GM10847 (cell line): Measurements from ENCODE around the gene AQP12A.

ENCODE experiments used
- POLR2A ChIP-seq: IDR thresholded peaks from 2 replicates; pipeline ENCODE4 v1.6.1; 2011; ENCODE audit not compliant: insufficient read length; ENCODE audit errors: extremely low read depth

The AQP12A gene

GRCh38 chr2:240722796-240723735 lies 31.4 kb downstream of the AQP12A start:
- no peak for TF ChIP-seq POLR2A

GRCh38 chr2:240723851-240724250 lies 32.2 kb downstream of the AQP12A start:
- no peak for TF ChIP-seq POLR2A

- no peak for TF ChIP-seq POLR2A
Observed at GRCh38 chr2:240724431-240724830, 32.8 kb downstream of the AQP12A start.

- TF ChIP-seq POLR2A, result no peak
Observed at GRCh38 chr2:240725266-240725665, 33.6 kb downstream of the AQP12A start.

GRCh38 chr2:240725671-240726070 lies 34.0 kb downstream of the AQP12A start:
- no peak for TF ChIP-seq POLR2A

- no peak for TF ChIP-seq POLR2A
Observed at GRCh38 chr2:240726876-240727275, 35.2 kb downstream of the AQP12A start.

GRCh38 chr2:240727439-240727838 lies 35.8 kb downstream of the AQP12A start:
- no peak for TF ChIP-seq POLR2A

- no peak for TF ChIP-seq POLR2A
Observed at GRCh38 chr2:240727913-240728312, 36.2 kb downstream of the AQP12A start.

GRCh38 chr2:240728361-240728760 lies 36.7 kb downstream of the AQP12A start:
- no peak for TF ChIP-seq POLR2A

GRCh38 chr2:240728827-240729226 lies 37.2 kb downstream of the AQP12A start:
- TF ChIP-seq POLR2A, result no peak

GRCh38 chr2:240730501-240731177 lies 39.0 kb downstream of the AQP12A start:
- TF ChIP-seq POLR2A, result no peak

GRCh38 chr2:240731178-240731545 lies 39.5 kb downstream of the AQP12A start:
- no peak for TF ChIP-seq POLR2A

GRCh38 chr2:240732184-240732583 lies 40.5 kb downstream of the AQP12A start:
- TF ChIP-seq POLR2A, result no peak

GRCh38 chr2:240732911-240733622 lies 41.4 kb downstream of the AQP12A start:
- no peak for TF ChIP-seq POLR2A

- no peak for TF ChIP-seq POLR2A
Observed at GRCh38 chr2:240733803-240734495, 42.3 kb downstream of the AQP12A start.
